ENCODE results near the gene PPP1R36.
"Not testable (repeated sequence)": the region's sequence is repeated elsewhere in the genome, so short reads cannot be mapped to it uniquely, and the experiment has no call there.

PPP1R36 gene

DNA sequence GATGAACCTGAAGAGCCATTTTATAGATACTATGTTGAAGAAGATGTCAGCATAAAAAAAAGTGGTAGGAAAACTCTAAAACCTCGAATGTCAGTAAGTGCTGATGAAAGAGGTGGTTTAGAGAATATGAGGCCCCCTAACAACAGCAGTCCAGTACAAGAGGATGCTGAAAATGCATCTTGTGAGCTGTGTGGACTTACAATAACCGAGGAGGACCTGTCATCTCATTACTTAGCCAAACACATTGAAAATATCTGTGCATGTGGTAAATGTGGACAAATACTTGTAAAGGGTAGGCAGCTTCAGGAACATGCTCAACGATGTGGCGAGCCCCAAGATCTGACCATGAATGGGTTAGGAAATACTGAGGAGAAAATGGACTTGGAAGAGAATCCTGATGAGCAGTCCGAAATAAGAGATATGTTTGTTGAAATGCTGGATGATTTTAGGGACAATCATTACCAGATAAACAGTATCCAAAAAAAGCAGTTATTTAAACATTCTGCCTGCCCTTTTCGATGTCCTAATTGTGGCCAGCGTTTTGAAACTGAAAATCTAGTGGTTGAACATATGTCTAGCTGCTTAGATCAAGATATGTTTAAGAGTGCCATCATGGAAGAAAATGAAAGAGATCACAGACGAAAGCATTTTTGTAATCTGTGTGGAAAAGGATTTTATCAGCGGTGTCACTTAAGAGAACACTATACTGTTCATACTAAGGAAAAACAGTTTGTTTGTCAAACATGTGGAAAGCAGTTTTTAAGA, 27.0 kb upstream of the PPP1R36 start:
- DNase-seq, result no peak

DNA sequence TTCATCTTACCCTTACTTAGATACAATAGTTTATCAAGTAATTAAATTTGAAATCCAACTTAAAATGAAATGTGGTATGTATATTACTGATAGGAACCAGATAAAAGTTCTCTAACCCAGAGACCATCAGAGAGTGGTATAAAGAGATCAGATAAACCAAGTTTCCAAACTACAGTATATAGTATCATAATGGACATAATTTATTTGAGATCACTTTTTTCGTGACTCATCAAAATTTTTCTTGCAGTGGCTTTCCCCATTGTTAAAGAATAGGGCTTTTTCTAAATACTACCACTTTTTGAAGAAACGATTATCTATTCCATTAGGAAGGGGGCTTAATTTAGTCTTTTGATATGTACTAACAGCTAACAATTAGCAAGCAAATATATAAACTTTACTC, 24.4 kb upstream of the PPP1R36 start:
- DNase-seq, result no peak

GRCh38 chr14:64531567-64531966, 18.2 kb upstream of the PPP1R36 start:
- DNase-seq, result no peak

DNA sequence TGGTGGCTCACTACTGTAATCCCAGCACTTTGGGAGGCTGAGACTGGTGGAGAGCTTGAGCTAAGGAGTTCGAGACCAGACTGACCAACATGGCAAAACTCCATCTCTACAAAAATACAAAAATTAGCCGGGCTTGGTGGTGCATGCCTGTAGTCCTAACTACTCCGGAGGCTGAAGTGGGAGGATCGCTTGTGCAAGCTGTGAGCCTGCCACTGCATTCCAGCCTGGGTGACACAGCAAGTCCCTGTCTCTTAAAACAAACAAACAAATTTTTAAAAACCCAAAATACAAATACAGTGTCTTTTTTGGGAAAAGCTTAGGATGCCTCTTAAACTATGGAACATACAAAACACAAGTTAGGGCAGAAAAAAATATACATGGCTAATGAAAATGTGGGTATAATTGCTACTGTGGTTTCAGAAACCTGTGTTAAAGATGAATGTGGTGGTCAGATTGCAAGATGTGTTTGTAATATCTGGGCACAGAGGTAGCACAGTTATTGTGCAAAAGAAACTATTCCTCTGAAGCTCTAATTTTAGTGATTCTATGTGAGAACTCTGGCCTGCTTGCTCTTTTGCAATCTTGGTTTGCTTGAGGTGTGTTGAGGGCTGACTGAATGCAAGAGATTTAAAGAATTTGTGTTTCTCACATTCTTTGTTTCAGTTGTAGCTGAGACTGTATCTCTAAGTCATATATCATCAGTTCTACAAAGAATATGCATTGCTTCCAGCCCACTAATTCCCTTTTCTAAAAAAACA, 13.1 kb upstream of the PPP1R36 start:
- no peak for DNase-seq

DNA sequence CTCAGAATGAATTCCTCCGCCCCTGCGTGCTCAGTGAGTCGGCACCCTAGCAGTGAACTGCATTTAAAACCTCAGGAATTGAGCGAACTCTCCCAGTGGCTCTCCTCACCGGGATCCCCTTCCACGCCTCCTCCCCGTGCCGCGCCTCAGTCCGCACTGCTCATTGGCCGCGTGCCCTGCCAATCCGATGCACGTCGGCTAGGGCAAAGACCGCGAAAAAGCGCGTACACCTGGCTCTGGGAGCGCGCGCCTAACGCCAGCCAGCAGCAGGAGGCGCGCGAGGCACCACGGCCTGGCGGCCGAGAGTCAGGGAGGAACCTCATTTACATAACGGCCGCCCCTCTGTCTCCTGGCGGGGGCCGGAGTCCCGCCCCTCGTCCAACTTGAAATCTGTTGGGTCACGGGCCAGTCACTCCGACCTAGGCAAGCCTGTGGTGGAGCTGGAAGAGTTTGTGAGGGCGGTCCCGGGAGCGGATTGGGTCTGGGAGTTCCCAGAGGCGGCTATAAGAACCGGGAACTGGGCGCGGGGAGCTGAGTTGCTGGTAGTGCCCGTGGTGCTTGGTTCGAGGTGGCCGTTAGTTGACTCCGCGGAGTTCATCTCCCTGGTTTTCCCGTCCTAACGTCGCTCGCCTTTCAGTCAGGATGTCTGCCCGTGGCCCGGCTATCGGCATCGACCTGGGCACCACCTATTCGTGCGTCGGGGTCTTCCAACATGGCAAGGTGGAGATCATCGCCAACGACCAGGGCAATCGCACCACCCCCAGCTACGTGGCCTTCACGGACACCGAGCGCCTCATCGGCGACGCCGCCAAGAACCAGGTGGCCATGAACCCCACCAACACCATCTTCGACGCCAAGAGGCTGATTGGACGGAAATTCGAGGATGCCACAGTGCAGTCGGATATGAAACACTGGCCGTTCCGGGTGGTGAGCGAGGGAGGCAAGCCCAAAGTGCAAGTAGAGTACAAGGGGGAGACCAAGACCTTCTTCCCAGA, 9.3 kb upstream of the PPP1R36 start, which contains the start of gene HSPA2:
Gene HSPA2, plus strand, starts transcription at position 534 of the 995 bp plus-strand sequence. Its CDS starts 109 bp downstream, at position 643.
- peak; percentile 96 for DNase-seq

DNA sequence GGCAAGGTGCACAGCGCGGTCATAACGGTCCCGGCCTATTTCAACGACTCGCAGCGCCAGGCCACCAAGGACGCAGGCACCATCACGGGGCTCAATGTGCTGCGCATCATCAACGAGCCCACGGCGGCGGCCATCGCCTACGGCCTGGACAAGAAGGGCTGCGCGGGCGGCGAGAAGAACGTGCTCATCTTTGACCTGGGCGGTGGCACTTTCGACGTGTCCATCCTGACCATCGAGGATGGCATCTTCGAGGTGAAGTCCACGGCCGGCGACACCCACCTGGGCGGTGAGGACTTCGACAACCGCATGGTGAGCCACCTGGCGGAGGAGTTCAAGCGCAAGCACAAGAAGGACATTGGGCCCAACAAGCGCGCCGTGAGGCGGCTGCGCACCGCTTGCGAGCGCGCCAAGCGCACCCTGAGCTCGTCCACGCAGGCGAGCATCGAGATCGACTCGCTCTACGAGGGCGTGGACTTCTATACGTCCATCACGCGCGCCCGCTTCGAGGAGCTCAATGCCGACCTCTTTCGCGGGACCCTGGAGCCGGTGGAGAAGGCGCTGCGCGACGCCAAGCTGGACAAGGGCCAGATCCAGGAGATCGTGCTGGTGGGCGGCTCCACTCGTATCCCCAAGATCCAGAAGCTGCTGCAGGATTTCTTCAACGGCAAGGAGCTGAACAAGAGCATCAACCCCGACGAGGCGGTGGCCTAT, 8.3 kb upstream of the PPP1R36 start:
- peak; percentile 6 for DNase-seq

GRCh38 chr14:64541972-64542835, 7.6 kb upstream of the PPP1R36 start:
- DNase-seq, result no peak

DNA sequence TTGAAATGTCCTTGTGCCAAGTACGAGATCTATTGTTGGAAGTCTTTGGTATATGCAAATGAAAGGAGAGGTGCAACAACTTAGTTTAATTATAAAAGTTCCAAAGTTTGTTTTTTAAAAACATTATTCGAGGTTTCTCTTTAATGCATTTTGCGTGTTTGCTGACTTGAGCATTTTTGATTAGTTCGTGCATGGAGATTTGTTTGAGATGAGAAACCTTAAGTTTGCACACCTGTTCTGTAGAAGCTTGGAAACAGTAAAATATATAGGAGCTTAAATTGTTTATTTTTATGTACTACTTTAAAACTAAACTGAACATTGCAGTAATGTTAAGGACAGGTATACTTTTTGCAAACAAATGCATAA, 6.9 kb upstream of the PPP1R36 start:
- no peak for DNase-seq

DNA sequence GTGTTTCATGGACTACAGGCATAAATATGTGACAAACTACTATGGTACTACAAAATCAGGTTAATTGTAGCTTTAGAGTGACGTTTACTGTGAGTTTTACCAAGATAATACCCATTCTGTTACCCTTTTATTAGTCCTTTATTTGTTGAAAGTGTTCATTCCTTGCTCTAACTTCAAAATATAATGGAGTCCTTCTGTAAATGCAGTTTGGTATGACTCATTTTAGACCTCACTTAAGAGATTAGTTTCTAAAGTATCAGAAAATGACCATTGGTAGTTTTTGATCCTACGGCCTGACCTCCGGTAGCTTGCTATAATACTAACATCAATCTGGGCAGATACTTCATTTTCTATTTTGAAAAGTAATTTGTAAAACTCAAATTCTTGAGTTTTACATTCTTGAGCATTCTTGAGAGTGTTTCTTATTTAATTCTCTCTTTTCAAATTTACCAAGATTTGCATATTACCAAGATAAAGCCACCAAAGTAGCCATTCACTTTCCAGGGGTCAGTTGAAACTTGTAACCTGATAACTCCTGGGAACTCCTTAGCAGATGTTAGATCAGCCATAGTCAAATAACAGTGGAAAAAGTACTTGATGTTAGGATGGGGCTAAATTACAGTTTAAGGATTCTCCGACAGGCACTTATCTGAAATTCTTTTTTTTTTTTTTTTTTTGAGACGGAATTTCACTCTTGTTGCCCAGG, 5.0 kb upstream of the PPP1R36 start:
- DNase-seq, result no peak

GRCh38 chr14:64549016-64549415, 745 bp upstream of the PPP1R36 start:
- no peak for DNase-seq

GRCh38 chr14:64550621-64551333, 1.0 kb downstream of the PPP1R36 start:
- DNase-seq, result no peak

- DNase-seq, result no peak
Measured at GRCh38 chr14:64554556-64554955, 4.8 kb downstream of the PPP1R36 start.

DNA sequence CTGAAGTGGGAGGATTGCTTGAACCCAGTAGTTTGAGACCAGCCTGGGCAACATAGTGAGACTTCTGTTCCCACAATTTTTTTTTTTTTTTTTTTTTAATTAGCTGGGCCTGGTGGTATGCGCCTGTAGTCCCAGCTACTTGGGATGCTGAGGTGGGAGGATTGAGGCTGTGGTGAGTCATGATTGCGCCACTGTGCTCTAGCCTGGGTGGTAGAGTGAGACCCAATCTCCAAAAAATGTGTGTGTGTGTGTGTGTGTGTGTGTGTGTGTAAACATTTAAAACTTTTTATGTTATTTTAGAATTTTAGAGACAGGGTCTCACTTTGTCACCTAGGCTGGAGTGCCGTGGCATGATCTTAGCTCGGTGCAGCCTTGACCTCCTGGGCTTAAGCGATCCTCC, 6.8 kb downstream of the PPP1R36 start:
- no peak for DNase-seq

- not testable (repeated sequence) for DNase-seq
Measured at GRCh38 chr14:64558216-64558615, 8.5 kb downstream of the PPP1R36 start.

- no peak for DNase-seq
Measured at GRCh38 chr14:64561631-64562030, 11.9 kb downstream of the PPP1R36 start.

DNA sequence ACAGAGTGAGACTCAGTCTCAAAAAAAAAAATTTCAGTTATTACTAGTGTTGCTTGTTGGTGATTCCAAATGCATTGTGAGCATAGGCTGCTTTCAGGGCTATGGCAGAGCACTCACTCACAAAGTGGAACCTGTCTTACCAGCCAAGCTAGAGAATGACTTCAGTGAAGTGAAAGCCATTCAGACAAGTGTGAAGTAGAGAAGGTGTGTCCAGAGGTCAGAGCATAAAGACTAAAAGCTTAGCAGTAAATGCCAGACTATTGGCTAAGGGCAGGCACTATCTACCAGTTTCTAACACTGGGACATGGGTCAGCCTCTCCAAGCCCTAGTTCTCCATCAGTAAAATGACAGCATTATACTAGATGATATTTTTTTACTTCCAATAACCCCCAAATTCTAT, 12.7 kb downstream of the PPP1R36 start:
- DNase-seq, result no peak

- DNase-seq, result no peak
Measured at GRCh38 chr14:64563696-64564095, 13.9 kb downstream of the PPP1R36 start.

GRCh38 chr14:64566651-64567122, 16.9 kb downstream of the PPP1R36 start:
- DNase-seq, result no peak

- no peak for DNase-seq
Measured at GRCh38 chr14:64569138-64569631, 19.4 kb downstream of the PPP1R36 start.

DNA sequence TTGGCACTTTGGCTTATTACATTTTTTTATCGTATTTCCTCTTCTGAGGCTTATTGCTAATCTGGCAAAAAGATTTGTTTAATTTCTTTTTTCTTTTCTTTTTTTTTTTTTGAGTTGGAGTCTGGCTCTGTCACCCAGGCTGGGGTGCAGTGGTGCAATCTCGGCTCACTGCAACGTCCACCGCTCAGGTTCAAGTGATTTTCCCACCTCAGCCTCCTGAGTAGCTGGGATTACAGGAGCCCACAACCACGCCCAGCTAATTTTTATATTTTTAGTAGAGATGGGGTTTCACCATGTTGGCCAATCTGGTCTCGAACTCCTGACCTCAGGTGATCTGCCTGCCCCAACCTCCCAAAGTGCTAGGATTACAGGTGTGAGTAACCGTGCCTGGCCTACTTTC, 19.9 kb downstream of the PPP1R36 start:
- not testable (repeated sequence) for DNase-seq

Data from stimulated activated CD4-positive, alpha-beta T cell treated with anti-CD3 and anti-CD28 coated beads, Interleukin-1b, Interleukin-23, amount 100 ng/mL, for 48 hours (primary cell).